Stomach (tissue), 9 donors: ENCODE results near the gene KEL. TPM values are rescaled to one million over a fixed set of nuclear protein-coding genes. Genes with fewer than 3 reads are reported as not detected.

Experiments used
- DNase-seq, 2 donors: peaks; one replicate each; pipeline versions ENCODE4 v3.0.0 to v3.0.0-alpha.2; 2013 to 2019
- H3K27ac ChIP-seq, 5 donors: fragments of 200-600 bp in 4 of 5; sonication (generic) in 4 of 5; one replicate each; pipeline ENCODE4 v1.5.1; 2013 to 2019; ENCODE audit warnings: mild to moderate bottlenecking in 1 of 5, moderate library complexity in 1 of 5
- H3K27me3 ChIP-seq, 3 donors: fragments of 200-600 bp; sonication (generic); one replicate each; pipeline ENCODE4 v1.5.1; 2017 to 2019; ENCODE audit warnings: mixed run types in 1 of 3
- H3K36me3 ChIP-seq, 4 donors: fragments of 200-600 bp; sonication (generic); 1 replicate in 3 of 4; 2 replicates in 1 of 4; pipeline ENCODE4 v1.5.1; 2016 to 2019
- H3K4me1 ChIP-seq, 4 donors: fragments of 200-600 bp; sonication (generic); one replicate each; pipeline ENCODE4 v1.5.1; 2016 to 2019
- H3K4me3 ChIP-seq, 4 donors: fragments of 200-600 bp; sonication (generic) in 3 of 4; one replicate each; pipeline ENCODE4 v1.5.1; 2016 to 2019; ENCODE audit warnings: mild to moderate bottlenecking in 1 of 4
- H3K9me3 ChIP-seq, 4 donors: fragments of 200-600 bp; sonication (generic); one replicate each; pipeline ENCODE4 v1.5.1; 2016 to 2019
- CTCF ChIP-seq, 7 experiments: fragments of 450-650 bp in 4 of 7; fragments of 200-600 bp in 3 of 7; sonication (generic) in 3 of 7; IDR thresholded peaks; one replicate each; pipeline ENCODE4 v1.5.1; 2016 to 2019; ENCODE audit warnings: antibody characterized with exemption in 7 of 7, control low read depth in 2 of 7, mild to moderate bottlenecking in 1 of 7
- EP300 ChIP-seq: sonication (generic); formaldehyde crosslinking; IDR thresholded peaks from one replicate; pipeline ENCODE4 v1.6.1; 2017; ENCODE audit warnings: antibody characterized with exemption
- POLR2A ChIP-seq, 4 donors: fragments of 450-650 bp; IDR thresholded peaks; one replicate each; pipeline ENCODE4 v1.6.1; 2016; ENCODE audit warnings: antibody characterized with exemption in 4 of 4, control low read depth in 2 of 4, mild to moderate bottlenecking in 1 of 4, moderate library complexity in 1 of 4
- POLR2AphosphoS5 ChIP-seq, 3 donors: sonication (generic); formaldehyde crosslinking; IDR thresholded peaks; one replicate each; pipeline ENCODE4 v1.6.1; 2016; ENCODE audit warnings: antibody characterized with exemption in 3 of 3
- WGBS, 5 donors: extraction: QIAGEN DNeasy Blood & Tissue Kit in 3 of 5; methylation state at CpG; one replicate each; pipeline versions ENCODE4 v1.1.5 to v1.1.7; 2013 to 2018; 5-methylcytosine and 5-hydroxymethylcytosine counted together
- intact Hi-C: fragments of 100-400 bp; cut with DNase I; formaldehyde crosslinking; loops from one replicate; pipeline ENCODE4 v1.15.1; 2023; ENCODE audit warnings: low total_unique reads
- polyA plus RNA-seq, 3 donors: library from polyadenylated mRNA; stranded (reverse); fragments of 200-250 nt; gene quantifications; one replicate each; pipeline ENCODE4 v1.2.3, GENCODE V29; 2013
- total RNA-seq, 5 donors: library from RNA; depleted of rRNA; stranded (reverse); fragments of >200 nt; gene quantifications; one replicate each; pipeline versions ENCODE4 v1.1.0 to v1.2.3, GENCODE V29; 2014 to 2016
- donor health status: healthy with polysubstance abuse.
- donor health status: Bipolar disorder and iron deficiency.
- donor health status: healthy.

KEL gene
- total and polyA plus RNA-seq, 8 donors = 0.85 to 1.5 TPM; not detected in 6

GRCh38 chr7:142999793-143000192 lies 37.6 kb upstream of the KEL start:
- no peak for TF ChIP-seq CTCF (IDR thresholded peaks at IDR 0.05)
- no peak for TF ChIP-seq POLR2A (IDR thresholded peaks at IDR 0.05)
- no peak for TF ChIP-seq POLR2AphosphoS5 (IDR thresholded peaks at IDR 0.05)
- TF ChIP-seq EP300 = no peak

GRCh38 chr7:142998966-142999365 lies 36.8 kb upstream of the KEL start:
- no peak for TF ChIP-seq EP300
- Histone ChIP-seq H3K27me3 (no peaks in the 10 kb centered on the region), H3K4me1 (peaks cover 0 to 12% (median 8%) of the 10 kb centered on the region in 4 donors), H3K27ac (no peak overlapping the region), H3K4me3 (no peak overlapping the region), H3K9me3 (no peaks in the 10 kb centered on the region), H3K36me3 (no peaks in the 10 kb centered on the region)
- 72 to 84% (median 77%) methylated on average over 6 of the region's 6 CpGs for WGBS, 5 donors
- intact Hi-C loops = no loop called here
- no peak for DNase-seq

More at GRCh38 chr7:142999793-143000192, 37.6 kb upstream of the KEL start:
- H3K27me3 ChIP-seq = peaks cover 0 to 5% (median 0%) of the 10 kb centered on the region in 3 donors
- DNase-seq = no peak
- peaks cover 0 to 12% (median 8%) of the 10 kb centered on the region in 4 donors for H3K4me1 ChIP-seq
- no peak overlapping the region for H3K27ac ChIP-seq
- no peak overlapping the region for H3K4me3 ChIP-seq
- no peaks in the 10 kb centered on the region for H3K9me3 ChIP-seq
- intact Hi-C loops = no loop called here
- H3K36me3 ChIP-seq = no peaks in the 10 kb centered on the region

- TF ChIP-seq POLR2AphosphoS5 (IDR thresholded peaks at IDR 0.05) = no peak
- no peak for TF ChIP-seq EP300
- no peak for TF ChIP-seq CTCF (IDR thresholded peaks at IDR 0.05)
- no peak for TF ChIP-seq POLR2A (IDR thresholded peaks at IDR 0.05)
- H3K4me1 ChIP-seq = peaks cover 0 to under 1% (median 0%) of the 10 kb centered on the region in 4 donors
- no peaks in the 10 kb centered on the region for H3K27me3 ChIP-seq
- WGBS, 5 donors = 55 to 66% (median 58%) methylated on average over 4 of the region's 4 CpGs
- no peak overlapping the region for H3K27ac ChIP-seq
- no peaks in the 10 kb centered on the region for H3K36me3 ChIP-seq
- H3K4me3 ChIP-seq = no peak overlapping the region
- intact Hi-C loops = no loop called here
- no peaks in the 10 kb centered on the region for H3K9me3 ChIP-seq
- DNase-seq = no peak
Observed at GRCh38 chr7:142997456-142997989, 35.4 kb upstream of the KEL start.

- H3K27me3 ChIP-seq = no peaks in the 10 kb centered on the region
- no peak for TF ChIP-seq POLR2AphosphoS5 (IDR thresholded peaks at IDR 0.05)
- TF ChIP-seq POLR2A (IDR thresholded peaks at IDR 0.05) = no peak
- H3K36me3 ChIP-seq = no peaks in the 10 kb centered on the region
- intact Hi-C loops = no loop called here
- no peak for DNase-seq
- no peak overlapping the region for H3K4me3 ChIP-seq
- 31 to 43% (median 39%) methylated on average over 3 of the region's 3 CpGs for WGBS, 5 donors
- no peaks in the 10 kb centered on the region for H3K4me1 ChIP-seq
- H3K27ac ChIP-seq = no peak overlapping the region
- H3K9me3 ChIP-seq = no peaks in the 10 kb centered on the region
Observed at GRCh38 chr7:142992427-142992826, 30.3 kb upstream of the KEL start.

- intact Hi-C loops = no loop called here
- DNase-seq = no peak
- H3K36me3 ChIP-seq = no peaks in the 10 kb centered on the region
- no peaks in the 10 kb centered on the region for H3K4me1 ChIP-seq
- peaks cover 0 to 7% (median 0%) of the 10 kb centered on the region in 4 donors for H3K9me3 ChIP-seq
- no peak for TF ChIP-seq POLR2AphosphoS5 (IDR thresholded peaks at IDR 0.05)
- TF ChIP-seq CTCF (IDR thresholded peaks at IDR 0.05) = no peak
- no peak for TF ChIP-seq EP300
- TF ChIP-seq POLR2A (IDR thresholded peaks at IDR 0.05) = no peak
- H3K4me3 ChIP-seq = no peak overlapping the region
- peaks cover 0 to 11% (median 0%) of the 10 kb centered on the region in 3 donors for H3K27me3 ChIP-seq
- H3K27ac ChIP-seq = no peak overlapping the region
- 79 to 93% (median 87%) methylated on average over 1 of the region's 1 CpG; no CpG with 5 or more reads in 1 of the 5 donors for WGBS, 5 donors
Observed at GRCh38 chr7:142984297-142984696, 22.1 kb upstream of the KEL start.
